K562 (cell line): ENCODE measurements around the gene SLC40A1. TPM values are rescaled to one million over a fixed set of nuclear protein-coding genes. Genes with fewer than 3 reads are reported as not detected.

Experiments used
- ARID1B ChIP-seq: fragments of 450-650 bp; IDR thresholded peaks from 2 replicates; pipeline ENCODE4 v1.6.1; 2016; ENCODE audit warnings: antibody characterized with exemption, mild to moderate bottlenecking, inconsistent platforms
- ARNT ChIP-seq, 2 experiments: fragments of 450-650 bp; IDR thresholded peaks; 2 replicates each; pipeline ENCODE4 v1.6.1; 2016; ENCODE audit warnings: mild to moderate bottlenecking in 1 of 2
- CC2D1A ChIP-seq: fragments of 450-650 bp; IDR thresholded peaks from 2 replicates; pipeline ENCODE4 v1.6.1; 2017; ENCODE audit warnings: mild to moderate bottlenecking
- EP300 ChIP-seq: IDR thresholded peaks from 2 replicates; pipeline ENCODE4 v1.6.1; 2012; ENCODE audit warnings: low read length, improper control_type of control experiment
- ETV1 ChIP-seq: fragments of 450-650 bp; conservative IDR thresholded peaks from 2 replicates; pipeline ENCODE4 v1.6.1; 2016; ENCODE audit warnings: missing genetic modification characterization, control low read depth, low read depth, missing compliant biosample characterization
- HDAC1 ChIP-seq, 2 experiments: fragments of 450-650 bp; IDR thresholded peaks; 2 replicates each; pipeline ENCODE4 v1.6.1; 2016 to 2017; ENCODE audit warnings: inconsistent platforms in 1 of 2, mild to moderate bottlenecking in 1 of 2, moderate library complexity in 1 of 2
- JUND ChIP-seq, 2 experiments: IDR thresholded peaks; 2 replicates in 1 of 2; 3 replicates in 1 of 2; pipeline ENCODE4 v1.6.1; 2011; ENCODE audit warnings: borderline replicate concordance in 2 of 2, low read depth in 2 of 2, low read length in 2 of 2, improper control_type of control experiment in 1 of 2, missing biosample characterization in 1 of 2, missing genetic modification characterization in 1 of 2, missing genetic modification reagents in 1 of 2
- LEF1 ChIP-seq: fragments of 450-650 bp; IDR thresholded peaks from 2 replicates; pipeline ENCODE4 v1.6.1; 2016; ENCODE audit warnings: mild to moderate bottlenecking
- MAZ ChIP-seq, 2 experiments: fragments of 450-650 bp in 1 of 2; sonication (generic) in 1 of 2; formaldehyde crosslinking; IDR thresholded peaks in 1 of 2; conservative IDR thresholded peaks in 1 of 2; 2 replicates each; pipeline versions ENCODE4 v1.4.0 to v1.5.0; 2020; ENCODE audit warnings: mild to moderate bottlenecking in 1 of 2, missing genetic modification reagents in 1 of 2
- MEF2D ChIP-seq: conservative IDR thresholded peaks from 2 replicates; pipeline ENCODE4 v1.6.1; 2016; ENCODE audit warnings: low read depth, missing genetic modification characterization, missing compliant biosample characterization
- MTA3 ChIP-seq: fragments of 450-650 bp; formaldehyde crosslinking; IDR thresholded peaks from 2 replicates; pipeline ENCODE4 v1.6.1; 2017; ENCODE audit warnings: mild to moderate bottlenecking, borderline replicate concordance
- MYC ChIP-seq, 2 experiments: fragments of 250-450 bp in 1 of 2; sonication (Bioruptor Pico) in 1 of 2; IDR thresholded peaks; 2 replicates each; pipeline versions ENCODE4 v1.5.1 to v1.6.1; 2012 to 2021; ENCODE audit warnings: low read depth in 2 of 2, borderline replicate concordance in 1 of 2, improper control_type of control experiment in 1 of 2, low read length in 1 of 2, mild to moderate bottlenecking in 1 of 2, moderate library complexity in 1 of 2
- NCOR1 ChIP-seq: fragments of 450-650 bp; IDR thresholded peaks from 2 replicates; pipeline ENCODE4 v1.6.1; 2016; ENCODE audit warnings: mild to moderate bottlenecking, moderate library complexity
- RAD51 ChIP-seq: fragments of 450-650 bp; IDR thresholded peaks from 2 replicates; pipeline ENCODE4 v1.7.1; 2016; ENCODE audit warnings: low read depth, mild to moderate bottlenecking, borderline replicate concordance
- SMARCA4 ChIP-seq: fragments of 450-650 bp; IDR thresholded peaks from 2 replicates; pipeline ENCODE4 v1.6.1; 2016
- SMARCC2 ChIP-seq: fragments of 450-650 bp; IDR thresholded peaks from 2 replicates; pipeline ENCODE4 v1.6.1; 2017; ENCODE audit warnings: antibody characterized with exemption, moderate library complexity, mild to moderate bottlenecking, low read depth
- SOX6 ChIP-seq: fragments of 450-650 bp; IDR thresholded peaks from 2 replicates; pipeline ENCODE4 v1.6.1; 2014; ENCODE audit warnings: mild to moderate bottlenecking
- STAG1 ChIP-seq: sonication (generic); formaldehyde crosslinking; IDR thresholded peaks from 2 replicates; pipeline ENCODE4 v1.5.0; 2020; ENCODE audit warnings: missing genetic modification reagents, borderline replicate concordance
- TBP ChIP-seq: optimal IDR thresholded peaks from 2 replicates; pipeline ENCODE3; 2011; ENCODE audit warnings: low read depth, low read length, improper control_type of control experiment
- TCF3 ChIP-seq: sonication (generic); formaldehyde crosslinking; IDR thresholded peaks from 2 replicates; pipeline ENCODE4 v1.4.0; 2020; ENCODE audit warnings: mild to moderate bottlenecking, missing genetic modification reagents
- ZNF24 ChIP-seq: fragments of 450-650 bp; IDR thresholded peaks from 2 replicates; pipeline ENCODE4 v1.6.1; 2016
- polyA plus RNA-seq, 8 experiments: library from polyadenylated mRNA; depleted of rRNA in 4 of 8; stranded (reverse) in 5 of 8; unstranded in 3 of 8; fragments of >200 nt; fragmentation: Nextera tagmentation in 2 of 8; fragmentation: Illumina TruSeq in 1 of 8; extraction: Ambion mirVana in 2 of 8; extraction: Trizol in 1 of 8; gene quantifications; 2 replicates each; pipeline versions ENCODE4 v1.2.1 to v1.2.3, GENCODE V29; 2011 to 2014; ENCODE audit warnings: inconsistent platforms in 1 of 8, missing spikeins in 1 of 8
- total RNA-seq, 7 experiments: library from RNA; depleted of rRNA in 6 of 7; stranded (reverse); fragments of >200 nt in 6 of 7; fragmentation: Illumina TruSeq in 2 of 7; extraction: Trizol in 2 of 7; gene quantifications; 2 replicates each; pipeline versions ENCODE4 v1.2.1 to v1.2.3, GENCODE V29; 2011 to 2021; ENCODE audit warnings: low replicate concordance in 1 of 7
- TF ChIP-seq, protein P1 (sequence below), 2 experiments: IDR thresholded peaks in 1 of 2; conservative IDR thresholded peaks in 1 of 2; 2 replicates each; pipeline ENCODE4 v1.6.1; 2016; ENCODE audit warnings: low read depth in 2 of 2, mild to moderate bottlenecking in 1 of 2, missing compliant biosample characterization in 1 of 2, missing genetic modification characterization in 1 of 2, moderate library complexity in 1 of 2
- TF ChIP-seq, protein P2 (sequence below): fragments of 450-650 bp; IDR thresholded peaks from 2 replicates; pipeline ENCODE4 v1.6.1; 2017; ENCODE audit warnings: antibody characterized with exemption, mild to moderate bottlenecking

The SLC40A1 gene
- total and polyA plus RNA-seq, 9 of the 15 experiments (the other 6 are each of a cell fraction or from before 2014, with no cell fraction given) = 42.2 to 95.9 (median 54.9) TPM

DNA sequence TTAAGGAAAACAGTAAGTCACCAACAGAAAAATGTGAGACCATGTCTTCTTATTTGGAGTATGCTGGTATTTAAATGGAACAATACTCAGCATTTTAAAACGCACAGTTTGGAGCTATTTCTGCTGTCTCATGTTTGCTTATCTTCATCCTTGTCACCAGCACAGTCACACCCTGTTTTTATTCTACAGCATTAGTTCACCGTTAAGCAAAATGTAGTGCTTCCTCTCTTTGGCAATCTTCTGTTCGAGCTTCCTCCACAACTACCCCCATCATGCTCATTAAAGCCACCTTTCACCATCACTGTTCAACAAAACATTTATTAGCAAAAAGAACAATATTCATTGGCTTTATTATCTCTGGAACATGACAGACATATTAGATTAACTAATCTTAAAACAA lies 64.0 kb downstream of the SLC40A1 start (continued):
- TF ChIP-seq, protein P1, sequence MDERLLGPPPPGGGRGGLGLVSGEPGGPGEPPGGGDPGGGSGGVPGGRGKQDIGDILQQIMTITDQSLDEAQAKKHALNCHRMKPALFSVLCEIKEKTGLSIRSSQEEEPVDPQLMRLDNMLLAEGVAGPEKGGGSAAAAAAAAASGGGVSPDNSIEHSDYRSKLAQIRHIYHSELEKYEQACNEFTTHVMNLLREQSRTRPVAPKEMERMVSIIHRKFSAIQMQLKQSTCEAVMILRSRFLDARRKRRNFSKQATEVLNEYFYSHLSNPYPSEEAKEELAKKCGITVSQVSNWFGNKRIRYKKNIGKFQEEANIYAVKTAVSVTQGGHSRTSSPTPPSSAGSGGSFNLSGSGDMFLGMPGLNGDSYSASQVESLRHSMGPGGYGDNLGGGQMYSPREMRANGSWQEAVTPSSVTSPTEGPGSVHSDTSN (CRISPR knock-in tag; IDR thresholded peaks at IDR 0.05; ENCODE audit: low read depth) = no peak
- TF ChIP-seq, protein P1 (tag; conservative IDR thresholded peaks at IDR 0.05; ENCODE audit: low read depth) = peak; percentile 29; the same call in 1 of the 2 replicates
- TF ChIP-seq MTA3 (0 out of 2 replicates have a peak, but pooled peaks have one; percentile 21), NCOR1 (0 out of 2 replicates have a peak, but pooled peaks have one; percentile 9), SMARCC2 (peak; percentile 31; the same call in 1 of the 2 replicates), ETV1 (tag) (peak; percentile 55), MAZ (CRISPR knock-in tag; conservative IDR thresholded peaks at IDR 0.05 in 1 of 2, IDR thresholded peaks at IDR 0.05 in 1 of 2) (0 out of 4 replicates have a peak, but pooled peaks of 1 of the 2 experiments have one; percentile 23), JUND (IDR thresholded peaks at IDR 0.05; ENCODE audit: borderline replicate concordance, low read depth, low read length) (peak; percentile 78), JUND (tag; IDR thresholded peaks at IDR 0.05; ENCODE audit: borderline replicate concordance, low read depth, low read length) (no peak; the same call in 2 of the 3 replicates), TBP (peak; percentile 10), ARID1B (peak; percentile 80), ARNT (IDR thresholded peaks at IDR 0.05) (peak in 1 of 2 experiments; percentile 60; a peak in 1 of 4 replicates), TCF3 (CRISPR knock-in tag) (peak; percentile 36), EP300 (peak; percentile 83), SMARCA4 (peak; percentile 87), SOX6 (peak; percentile 68), ZNF24 (peak; percentile 98), MEF2D (tag) (no peak), STAG1 (no peak), RAD51 (no peak), CC2D1A (0 out of 2 replicates have a peak, but pooled peaks have one; percentile 42), LEF1 (peak; percentile 75), MYC (IDR thresholded peaks at IDR 0.05; ENCODE audit: low read depth, low read length) (no peak), MYC (CRISPR knock-in tag; IDR thresholded peaks at IDR 0.05; ENCODE audit: borderline replicate concordance, low read depth) (no peak), HDAC1 (IDR thresholded peaks at IDR 0.05) (peak in 1 of 2 experiments; percentile 45; a peak in 1 of 4 replicates)
- TF ChIP-seq, protein P2, sequence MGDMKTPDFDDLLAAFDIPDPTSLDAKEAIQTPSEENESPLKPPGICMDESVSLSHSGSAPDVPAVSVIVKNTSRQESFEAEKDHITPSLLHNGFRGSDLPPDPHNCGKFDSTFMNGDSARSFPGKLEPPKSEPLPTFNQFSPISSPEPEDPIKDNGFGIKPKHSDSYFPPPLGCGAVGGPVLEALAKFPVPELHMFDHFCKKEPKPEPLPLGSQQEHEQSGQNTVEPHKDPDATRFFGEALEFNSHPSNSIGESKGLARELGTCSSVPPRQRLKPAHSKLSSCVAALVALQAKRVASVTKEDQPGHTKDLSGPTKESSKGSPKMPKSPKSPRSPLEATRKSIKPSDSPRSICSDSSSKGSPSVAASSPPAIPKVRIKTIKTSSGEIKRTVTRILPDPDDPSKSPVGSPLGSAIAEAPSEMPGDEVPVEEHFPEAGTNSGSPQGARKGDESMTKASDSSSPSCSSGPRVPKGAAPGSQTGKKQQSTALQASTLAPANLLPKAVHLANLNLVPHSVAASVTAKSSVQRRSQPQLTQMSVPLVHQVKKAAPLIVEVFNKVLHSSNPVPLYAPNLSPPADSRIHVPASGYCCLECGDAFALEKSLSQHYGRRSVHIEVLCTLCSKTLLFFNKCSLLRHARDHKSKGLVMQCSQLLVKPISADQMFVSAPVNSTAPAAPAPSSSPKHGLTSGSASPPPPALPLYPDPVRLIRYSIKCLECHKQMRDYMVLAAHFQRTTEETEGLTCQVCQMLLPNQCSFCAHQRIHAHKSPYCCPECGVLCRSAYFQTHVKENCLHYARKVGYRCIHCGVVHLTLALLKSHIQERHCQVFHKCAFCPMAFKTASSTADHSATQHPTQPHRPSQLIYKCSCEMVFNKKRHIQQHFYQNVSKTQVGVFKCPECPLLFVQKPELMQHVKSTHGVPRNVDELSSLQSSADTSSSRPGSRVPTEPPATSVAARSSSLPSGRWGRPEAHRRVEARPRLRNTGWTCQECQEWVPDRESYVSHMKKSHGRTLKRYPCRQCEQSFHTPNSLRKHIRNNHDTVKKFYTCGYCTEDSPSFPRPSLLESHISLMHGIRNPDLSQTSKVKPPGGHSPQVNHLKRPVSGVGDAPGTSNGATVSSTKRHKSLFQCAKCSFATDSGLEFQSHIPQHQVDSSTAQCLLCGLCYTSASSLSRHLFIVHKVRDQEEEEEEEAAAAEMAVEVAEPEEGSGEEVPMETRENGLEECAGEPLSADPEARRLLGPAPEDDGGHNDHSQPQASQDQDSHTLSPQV = 0 out of 2 replicates have a peak, but pooled peaks have one; percentile 25
